Measurements from ENCODE around the gene GTF3C5.
"Not testable (repeated sequence)": the region's sequence is repeated elsewhere in the genome, so short reads cannot be mapped to it uniquely, and the experiment has no call there.

Gene GTF3C5

GRCh38 chr9:132997591-132997990, 33.2 kb upstream of the GTF3C5 start:
- ATAC-seq = no peak

GRCh38 chr9:132998221-132998620, 32.6 kb upstream of the GTF3C5 start:
- ATAC-seq = not testable (repeated sequence)

DNA sequence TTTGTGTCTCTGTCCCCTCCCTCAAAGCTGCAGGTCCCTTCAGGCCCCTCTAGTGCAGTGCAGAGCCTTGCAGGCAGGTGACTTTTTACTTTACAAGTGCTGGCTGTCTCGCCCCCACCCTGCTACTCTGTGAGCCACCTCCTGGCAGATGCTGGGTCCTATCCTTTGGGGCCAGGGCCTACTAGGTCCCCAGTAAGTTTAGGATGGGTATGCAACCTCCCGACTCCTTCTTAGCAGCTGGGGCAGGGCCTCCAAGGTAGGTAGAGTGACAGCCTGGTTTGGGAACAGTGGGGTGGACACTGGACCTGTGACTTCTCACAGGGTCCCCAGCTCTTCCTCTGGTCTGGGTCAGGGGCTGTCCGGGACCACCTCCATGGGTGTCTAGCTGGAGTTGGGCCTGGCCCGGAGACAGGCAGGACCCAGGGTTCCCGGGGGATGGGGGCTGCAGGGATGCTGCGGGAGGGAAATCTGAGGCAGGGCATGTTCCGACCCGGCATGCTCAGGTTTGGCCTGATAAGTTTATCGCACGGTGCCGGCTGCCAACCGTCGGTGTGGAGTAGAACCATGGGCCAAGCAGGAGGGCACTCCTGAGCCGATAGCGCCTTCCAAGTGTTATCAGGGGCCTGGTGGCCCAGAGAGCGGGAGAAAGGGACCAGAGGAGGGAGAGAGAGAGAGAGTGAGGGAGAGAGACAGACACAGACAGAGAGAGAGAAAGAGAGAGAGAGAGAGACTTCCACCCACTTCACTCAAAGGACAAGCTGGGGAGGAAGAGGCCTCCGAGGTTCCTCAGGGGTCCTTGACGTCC, 31.8 kb upstream of the GTF3C5 start:
- no peak for ATAC-seq

- no peak for ATAC-seq
Observed at GRCh38 chr9:133002147-133003070, 28.4 kb upstream of the GTF3C5 start.

- no peak for ATAC-seq
Observed at GRCh38 chr9:133003071-133003461, 27.7 kb upstream of the GTF3C5 start.

DNA sequence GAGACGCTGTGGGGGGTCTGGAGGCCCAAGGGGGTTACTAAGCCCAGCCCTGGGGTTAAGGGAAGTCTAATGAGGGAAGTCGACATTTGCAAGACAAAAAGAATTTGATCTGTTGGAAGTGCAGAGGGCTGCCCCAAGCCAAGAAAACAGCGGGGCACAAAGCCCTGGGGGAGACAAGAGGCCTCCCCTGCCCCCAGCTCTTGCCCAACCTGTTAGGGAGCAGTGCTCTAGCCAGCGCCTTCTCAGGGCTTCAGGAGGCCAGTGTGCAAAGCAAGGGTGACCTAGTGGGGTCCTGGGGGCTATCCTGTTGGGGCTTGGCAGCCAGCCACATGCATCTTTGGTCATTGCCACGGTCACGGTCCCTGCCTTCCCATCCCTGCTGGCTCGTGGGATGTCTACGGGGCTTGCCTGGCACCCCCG, 27.1 kb upstream of the GTF3C5 start:
- ATAC-seq = no peak

- no peak for ATAC-seq
Observed at GRCh38 chr9:133004091-133004998, 26.5 kb upstream of the GTF3C5 start.

DNA sequence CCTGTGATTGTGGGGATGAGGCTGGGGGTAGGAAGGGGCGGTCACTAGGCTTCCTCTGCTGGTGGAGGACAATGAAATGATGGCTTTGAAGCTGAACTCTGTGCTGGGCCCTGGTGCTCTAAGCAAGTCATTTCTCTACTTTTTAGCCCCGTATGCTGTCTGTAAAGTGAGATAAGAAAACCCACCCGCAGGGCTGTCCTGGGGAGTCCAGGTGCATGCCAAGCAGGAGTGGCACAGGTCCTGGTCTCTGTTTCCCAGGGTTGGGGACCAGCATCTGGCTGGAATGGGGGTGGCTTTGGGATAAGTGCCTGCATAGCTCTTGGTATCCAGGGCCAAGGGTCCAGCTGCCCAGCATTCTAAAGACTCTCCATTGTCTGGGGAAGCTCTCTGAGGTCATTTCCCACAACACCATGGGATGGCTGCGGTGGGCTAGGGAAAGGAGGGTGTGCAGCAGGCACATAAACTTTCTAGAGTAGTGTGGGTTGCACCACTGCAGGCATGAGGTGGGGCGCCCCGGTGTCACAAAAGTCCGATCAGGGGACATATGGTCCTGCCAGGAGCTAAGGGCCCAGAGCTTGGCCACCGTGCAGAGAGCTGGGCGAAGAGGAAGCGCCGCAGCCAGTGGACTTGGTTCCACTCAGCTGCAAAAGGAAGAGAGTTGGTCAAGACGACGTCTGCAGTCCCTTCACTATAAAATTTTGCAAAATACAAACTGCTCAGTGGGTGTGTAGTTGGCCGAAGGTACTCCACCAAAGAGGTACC, 25.6 kb upstream of the GTF3C5 start:
- no peak for ATAC-seq

DNA sequence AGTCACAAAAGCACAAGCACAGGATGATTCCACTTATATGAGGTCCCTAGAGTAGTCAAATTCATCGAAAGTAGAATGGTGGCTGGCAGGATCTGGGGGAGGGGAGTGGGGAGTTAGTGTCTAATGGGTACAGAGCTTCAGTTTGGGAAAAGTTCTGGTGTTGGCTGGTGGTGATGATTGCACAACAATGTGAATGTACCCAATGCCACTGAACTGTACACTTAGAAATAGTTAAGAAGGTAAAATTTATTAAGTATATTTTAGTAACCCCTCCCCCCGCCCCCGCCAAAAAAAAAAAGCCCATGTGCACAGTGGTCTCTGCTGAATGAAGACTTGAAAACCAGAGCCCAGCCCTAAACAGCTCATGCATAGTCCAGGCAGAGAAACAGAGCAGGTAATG, 24.8 kb upstream of the GTF3C5 start:
- no peak for ATAC-seq

- no peak for ATAC-seq
Observed at GRCh38 chr9:133006731-133007352, 24.0 kb upstream of the GTF3C5 start.

- no peak for ATAC-seq
Observed at GRCh38 chr9:133008406-133008805, 22.4 kb upstream of the GTF3C5 start.

DNA sequence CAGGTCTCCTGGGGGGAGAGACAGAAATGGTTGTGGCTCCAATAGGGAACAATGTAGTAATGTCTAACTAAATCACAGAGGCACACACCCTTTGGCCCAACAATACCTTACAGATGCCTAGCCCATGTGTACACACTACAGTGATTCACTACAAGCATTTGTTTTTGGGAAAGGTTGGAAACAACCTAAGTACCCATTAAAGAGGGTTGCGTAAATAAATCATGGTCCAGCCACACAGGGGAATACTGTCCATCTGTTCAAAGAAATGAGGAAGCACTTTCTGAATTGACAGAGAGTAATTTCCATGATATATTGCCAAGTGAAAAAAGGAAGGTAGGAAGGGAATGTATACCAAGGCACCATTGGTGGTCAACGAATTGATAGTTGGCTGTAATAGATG, 22.0 kb upstream of the GTF3C5 start:
- ATAC-seq = no peak

DNA sequence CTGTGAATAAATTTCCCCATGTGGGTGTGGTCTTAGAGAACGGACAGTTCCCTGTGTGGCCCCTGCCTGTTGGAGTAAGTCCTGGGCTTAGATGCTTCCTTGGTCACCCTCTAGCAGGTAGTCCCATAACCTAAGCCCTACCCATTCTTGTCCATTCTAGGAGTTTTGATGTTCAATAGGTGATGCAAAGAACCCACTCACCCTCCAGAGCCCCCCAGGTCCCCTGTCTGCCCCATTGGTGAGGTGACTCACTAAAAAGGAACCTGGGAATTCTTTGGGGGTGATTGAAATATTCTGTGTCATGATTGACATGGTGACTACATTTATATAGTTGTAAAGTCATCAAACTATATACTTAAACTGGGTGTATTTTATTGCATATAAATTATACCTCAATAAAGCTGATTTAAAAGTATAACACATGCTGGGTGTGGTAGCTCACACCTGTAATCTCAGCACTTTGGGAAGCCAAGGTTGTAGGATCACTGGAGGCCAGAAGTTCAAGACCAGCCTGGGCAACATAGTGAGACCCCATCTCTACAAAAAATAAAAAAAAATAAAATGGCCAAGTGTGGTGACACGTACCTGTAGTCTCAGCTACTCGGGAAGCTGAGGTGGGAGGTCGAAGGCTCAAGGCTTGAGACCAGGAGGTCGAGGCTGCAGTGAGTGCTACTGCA, 20.8 kb upstream of the GTF3C5 start:
- ATAC-seq = no peak

DNA sequence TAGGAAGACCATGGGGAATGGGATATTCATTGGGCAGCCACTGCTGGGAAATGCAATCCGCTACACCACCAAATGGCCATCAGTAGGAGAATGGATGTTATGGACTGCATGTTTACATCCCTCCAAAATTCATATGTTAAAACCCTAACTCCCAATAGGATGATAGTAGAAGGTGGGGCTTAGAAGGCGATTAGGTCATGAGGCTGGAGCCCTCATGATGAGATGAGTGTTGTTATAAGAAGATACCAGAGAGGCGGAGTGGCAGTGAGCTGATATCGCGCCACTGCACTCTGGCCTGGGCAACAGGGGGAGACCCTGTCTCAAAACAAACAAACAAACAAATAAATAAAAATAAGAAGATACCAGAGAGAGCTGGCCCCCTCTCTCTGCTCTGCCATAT, 16.1 kb upstream of the GTF3C5 start:
- ATAC-seq = no peak

DNA sequence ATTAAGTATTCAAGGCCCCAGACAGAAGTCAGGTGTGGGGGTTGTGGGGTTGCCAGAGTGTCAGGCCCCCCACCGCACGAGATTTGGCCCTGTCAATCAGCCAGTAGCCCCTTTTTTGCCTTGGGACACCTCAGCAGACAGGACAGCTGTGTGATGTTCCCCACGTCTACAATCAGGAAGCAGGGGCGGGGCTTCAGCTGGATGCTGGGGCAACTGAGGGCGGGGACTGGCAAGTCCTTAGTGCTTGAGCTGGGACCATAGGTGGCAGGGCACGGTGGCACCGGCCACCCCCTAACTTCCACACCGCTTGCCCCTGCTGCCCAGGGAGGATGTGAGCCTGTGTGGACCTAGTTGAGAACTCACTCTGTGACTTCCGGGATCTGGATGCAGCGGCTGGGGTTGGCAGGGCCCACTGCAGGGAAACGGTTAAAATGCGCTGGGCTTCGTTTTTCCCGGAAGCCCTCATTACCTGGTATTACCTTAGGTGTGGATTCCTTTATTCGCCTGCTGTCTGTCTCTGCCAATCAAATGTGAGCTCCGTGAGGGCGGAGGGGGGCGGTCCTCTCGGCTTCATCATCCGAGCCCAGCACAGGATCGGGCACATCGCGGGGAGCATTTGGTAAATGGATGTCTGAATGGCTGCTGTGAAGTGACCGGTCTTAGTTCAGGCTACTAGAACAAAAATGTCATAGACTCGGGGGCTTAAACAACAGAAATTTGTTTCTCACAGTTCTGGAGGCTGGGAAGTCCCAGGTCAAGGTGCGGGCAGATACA, 7.5 kb upstream of the GTF3C5 start:
- peak in 1 of 2 donors; percentile 23 for ATAC-seq

DNA sequence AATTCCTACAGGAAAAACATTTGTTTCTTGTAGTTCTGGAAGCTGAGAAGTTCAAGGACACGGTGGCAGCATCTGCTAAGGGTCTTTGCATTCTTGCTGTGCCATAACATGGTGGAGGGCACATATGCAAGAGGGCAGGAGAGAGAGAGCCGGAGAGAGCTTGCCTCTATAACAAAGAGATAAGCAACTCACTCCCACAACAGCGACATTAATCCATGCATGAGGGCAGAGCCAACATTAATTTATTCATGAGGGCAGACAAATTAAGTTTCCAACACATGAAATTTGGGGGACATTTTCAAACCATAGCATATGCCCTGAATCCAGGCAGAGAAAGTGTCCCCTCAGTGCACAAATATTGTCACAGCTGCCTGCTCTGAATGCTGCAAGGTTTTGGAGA, 4.4 kb upstream of the GTF3C5 start:
- ATAC-seq = no peak

- no peak for ATAC-seq
Observed at GRCh38 chr9:133027134-133027533, 3.7 kb upstream of the GTF3C5 start.

DNA sequence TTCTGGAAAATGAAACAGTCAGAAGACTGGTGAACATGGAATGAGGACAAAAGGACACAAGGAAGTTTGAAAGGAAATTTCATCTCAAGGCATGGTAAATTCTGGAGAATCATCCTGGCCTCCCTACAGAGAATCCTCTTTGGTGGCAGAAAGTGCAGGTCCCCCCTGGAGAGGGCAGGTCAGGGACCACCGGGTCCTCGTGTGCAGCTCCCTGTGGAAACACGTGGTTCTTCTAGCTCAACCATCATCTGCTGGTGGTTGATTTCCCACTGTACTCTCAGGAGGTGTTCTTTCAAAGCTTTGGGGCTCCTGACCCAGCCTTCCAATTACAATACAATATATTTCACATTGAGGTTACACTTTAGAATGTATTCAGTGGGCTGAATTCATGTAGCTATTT, 2.6 kb upstream of the GTF3C5 start:
- no peak for ATAC-seq

- ATAC-seq = peak; percentile 1
Observed at GRCh38 chr9:133029994-133030316, 842 bp upstream of the GTF3C5 start.

DNA sequence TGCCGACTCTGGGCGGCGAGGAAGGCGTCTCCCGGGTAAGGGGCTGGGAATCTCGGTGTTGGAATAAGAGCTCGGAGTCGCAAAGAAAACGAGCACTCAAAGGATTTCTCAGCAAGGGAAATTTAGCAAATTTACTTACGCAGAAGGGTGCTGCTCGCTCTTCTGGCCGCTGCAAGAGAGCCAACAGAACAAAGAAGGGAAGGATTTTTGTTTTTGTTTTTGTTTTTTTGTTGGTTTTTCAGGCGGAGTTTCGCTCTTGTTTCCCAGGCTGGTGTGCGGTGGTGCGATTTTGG, 279 bp downstream of the GTF3C5 start:
- no peak for ATAC-seq

- ATAC-seq = no peak
Observed at GRCh38 chr9:133031496-133031911, 707 bp downstream of the GTF3C5 start.
